Bone marrow (tissue), 2 donors: ENCODE data around the gene MID1.

Source experiments
- DNase-seq, 2 donors: peaks; one replicate each; lab custom pipeline; 2025; lab: John Stamatoyannopoulos, UW

Gene MID1, protein sequence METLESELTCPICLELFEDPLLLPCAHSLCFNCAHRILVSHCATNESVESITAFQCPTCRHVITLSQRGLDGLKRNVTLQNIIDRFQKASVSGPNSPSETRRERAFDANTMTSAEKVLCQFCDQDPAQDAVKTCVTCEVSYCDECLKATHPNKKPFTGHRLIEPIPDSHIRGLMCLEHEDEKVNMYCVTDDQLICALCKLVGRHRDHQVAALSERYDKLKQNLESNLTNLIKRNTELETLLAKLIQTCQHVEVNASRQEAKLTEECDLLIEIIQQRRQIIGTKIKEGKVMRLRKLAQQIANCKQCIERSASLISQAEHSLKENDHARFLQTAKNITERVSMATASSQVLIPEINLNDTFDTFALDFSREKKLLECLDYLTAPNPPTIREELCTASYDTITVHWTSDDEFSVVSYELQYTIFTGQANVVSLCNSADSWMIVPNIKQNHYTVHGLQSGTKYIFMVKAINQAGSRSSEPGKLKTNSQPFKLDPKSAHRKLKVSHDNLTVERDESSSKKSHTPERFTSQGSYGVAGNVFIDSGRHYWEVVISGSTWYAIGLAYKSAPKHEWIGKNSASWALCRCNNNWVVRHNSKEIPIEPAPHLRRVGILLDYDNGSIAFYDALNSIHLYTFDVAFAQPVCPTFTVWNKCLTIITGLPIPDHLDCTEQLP

DNA sequence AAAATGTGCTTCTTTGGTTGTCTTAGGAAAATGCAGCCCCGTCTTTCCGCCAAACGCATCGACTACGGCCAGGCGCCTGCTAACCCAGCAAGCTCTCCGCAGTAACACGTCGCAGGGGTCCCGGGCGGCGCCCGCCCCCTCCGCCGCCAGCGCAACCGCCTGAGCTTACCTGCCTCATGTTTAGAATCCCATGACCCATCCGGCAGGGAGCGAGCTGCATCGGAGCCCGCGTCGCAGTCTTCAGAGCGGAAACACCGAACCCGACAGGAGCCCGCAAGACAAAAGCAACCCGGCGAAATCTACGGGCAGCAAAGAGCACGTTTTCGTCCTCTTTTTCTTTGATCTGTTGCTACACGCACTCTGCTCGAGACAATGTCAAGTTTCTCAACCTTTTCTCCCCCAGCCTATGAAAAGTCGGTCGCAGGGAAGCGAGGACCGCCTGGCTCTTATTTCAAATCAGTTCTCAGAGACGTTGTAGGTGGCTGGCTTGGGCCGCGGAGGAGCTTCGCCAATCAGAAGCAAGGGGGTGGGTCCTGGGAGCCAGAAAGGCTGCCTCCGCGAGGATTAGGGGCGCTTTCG is at the start of gene MID1:
TSS of gene MID1 (minus strand) at position 465 of the 579 bp plus-strand sequence. CDS start 53,038 bp downstream, outside the sequence.
- DNase-seq: no peak

DNA sequence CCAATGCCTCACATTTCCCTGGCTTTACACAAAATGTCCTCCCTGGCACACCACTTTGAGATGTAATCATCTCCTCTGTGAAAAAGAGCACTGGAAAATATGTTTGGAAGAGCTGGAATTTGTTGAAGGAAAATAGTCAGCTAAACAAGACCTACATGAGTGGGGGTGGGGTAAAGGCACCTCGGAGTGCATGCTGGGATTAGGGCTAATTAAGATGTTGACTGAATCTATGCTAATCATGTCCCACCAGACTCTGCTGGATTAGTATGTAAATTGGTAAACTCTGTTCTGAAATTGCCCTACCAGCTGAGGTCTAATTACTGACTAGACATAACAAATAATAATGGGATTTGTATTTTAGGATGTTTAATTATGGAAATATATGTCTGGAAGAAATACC is 46.8 kb upstream of the MID1 start:
- no peak for DNase-seq

DNA sequence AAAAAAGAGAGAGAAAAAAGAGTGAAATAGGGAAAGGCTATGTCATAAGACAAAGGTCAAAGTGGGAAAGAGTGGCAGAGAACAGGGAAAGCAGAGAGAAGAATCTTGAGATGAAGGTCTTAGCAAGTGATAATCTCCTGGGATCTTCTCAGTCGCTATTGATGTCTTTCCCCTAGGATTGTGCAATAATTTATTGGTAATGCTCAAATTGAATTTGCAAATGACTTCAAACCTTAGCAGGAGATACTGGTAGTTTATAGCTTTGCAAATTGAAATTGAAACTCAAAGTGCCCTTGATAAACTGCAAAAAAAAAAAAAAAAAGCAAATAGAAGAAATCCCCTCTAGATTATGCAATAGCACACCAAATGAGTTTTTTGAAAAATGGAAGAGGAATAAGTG is 45.7 kb upstream of the MID1 start:
- no peak for DNase-seq

DNA sequence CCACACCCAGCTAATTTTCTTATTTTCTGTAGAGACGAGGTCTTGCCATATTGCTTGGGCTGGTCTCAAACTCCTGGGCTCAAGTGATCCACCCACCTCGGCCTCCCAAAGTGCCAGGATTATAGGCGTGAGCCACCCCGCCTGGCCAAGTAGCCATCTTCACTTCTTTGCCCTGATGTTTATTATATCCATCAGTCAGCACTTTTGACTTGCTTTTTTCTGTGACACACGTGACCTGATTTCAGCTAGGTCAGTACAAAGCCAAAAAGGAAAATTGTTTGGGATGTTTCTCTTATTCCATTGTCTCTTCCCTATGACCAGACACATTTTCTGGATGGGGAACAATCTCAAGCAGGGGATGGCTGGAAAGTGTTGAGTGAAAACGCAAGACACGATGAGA is 45.3 kb upstream of the MID1 start:
- DNase-seq: no peak

DNA sequence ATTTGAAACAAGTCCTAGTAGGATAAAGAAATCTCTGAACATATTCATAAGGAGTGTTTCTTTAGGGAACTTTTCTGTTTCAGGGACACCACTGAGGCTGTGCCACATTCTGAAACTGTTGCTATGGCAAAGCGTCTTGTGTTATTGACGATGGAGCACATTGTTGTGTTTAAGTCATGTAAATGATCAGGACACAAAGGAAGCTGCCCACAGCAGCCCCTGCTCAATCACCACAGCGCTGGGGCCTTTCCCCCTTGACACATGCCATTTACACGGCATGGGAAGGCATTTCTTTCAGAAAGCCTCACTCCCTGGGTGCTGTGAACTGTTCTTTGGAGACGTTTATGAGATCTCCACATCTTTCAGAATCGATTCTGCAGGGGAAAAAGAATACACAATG is 39.8 kb upstream of the MID1 start:
- DNase-seq: no peak

DNA sequence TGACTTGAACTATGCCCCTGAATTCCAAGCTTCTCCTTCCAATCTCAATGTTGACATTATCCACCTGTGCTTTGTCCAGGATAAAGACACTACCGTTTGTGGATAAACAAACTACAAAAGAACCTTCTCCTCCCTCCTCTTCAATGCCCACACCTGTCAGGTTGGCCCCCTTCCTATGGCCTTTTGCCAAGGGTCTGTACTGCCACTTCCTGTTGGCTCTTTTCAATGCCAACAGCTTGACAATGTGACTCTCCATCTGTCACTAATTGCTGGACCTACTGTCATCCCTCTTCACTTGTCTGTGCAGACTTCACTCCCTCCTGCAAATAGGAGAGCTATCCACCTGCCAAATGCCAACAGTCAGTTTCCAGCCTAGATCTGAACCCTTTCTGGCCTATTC is 35.8 kb upstream of the MID1 start:
- no peak for DNase-seq

DNA sequence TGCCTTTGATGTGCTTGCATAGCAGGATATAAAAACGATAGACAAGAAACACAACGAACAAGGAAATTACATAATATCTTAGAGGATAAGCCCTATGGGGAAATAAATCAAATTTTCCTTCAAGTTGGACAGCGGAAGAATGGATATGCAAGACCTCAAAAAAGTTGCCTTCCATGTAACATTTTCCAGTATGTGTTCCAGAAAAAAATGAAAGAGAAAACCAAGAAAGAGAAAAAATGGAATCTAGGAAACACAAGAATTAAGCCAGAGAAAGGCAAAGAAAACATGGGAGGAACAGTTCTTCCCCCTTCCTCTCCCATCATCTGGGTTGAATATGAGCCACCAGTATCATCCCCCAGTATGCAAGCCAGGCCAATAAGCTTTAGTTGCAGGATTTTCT is 34.6 kb upstream of the MID1 start:
- DNase-seq: no peak

DNA sequence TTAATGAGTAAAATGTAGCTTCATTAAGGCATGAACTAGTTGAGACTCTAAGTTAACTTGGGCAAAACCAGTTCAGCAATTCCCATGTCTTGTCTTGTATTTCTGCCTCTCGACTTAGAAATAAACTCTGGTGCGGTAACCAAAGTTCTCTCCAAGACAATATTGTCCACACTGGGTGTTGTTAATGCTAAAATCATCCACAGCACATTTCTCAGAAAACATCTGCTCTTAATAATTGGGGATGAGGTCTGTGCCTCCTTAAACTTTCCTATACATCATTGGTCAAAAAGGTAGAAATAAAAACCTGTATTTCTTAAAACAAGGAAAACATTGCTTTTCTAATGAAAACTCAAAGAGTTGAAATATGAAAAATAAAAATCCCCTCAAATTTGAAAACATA is 32.9 kb upstream of the MID1 start:
- DNase-seq: no peak

DNA sequence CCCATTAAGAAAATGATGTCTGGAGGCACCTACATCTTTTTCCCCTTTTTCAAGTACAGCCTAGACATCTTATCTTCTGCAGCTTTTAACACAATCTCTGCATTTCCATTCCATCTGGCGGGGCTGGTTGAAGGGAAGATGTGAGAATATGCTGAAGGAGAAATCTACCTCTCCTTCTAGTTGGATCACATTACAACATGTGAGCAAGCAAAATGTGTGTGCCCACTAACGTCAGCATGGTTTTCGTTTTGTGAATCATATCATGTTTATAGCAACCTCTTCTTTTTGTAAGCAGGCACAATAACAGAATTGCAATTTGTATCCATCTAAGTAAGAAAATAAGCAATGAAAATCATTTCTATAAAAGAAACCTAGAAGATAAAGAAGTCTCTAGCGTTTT is 28.9 kb upstream of the MID1 start:
- no peak for DNase-seq

DNA sequence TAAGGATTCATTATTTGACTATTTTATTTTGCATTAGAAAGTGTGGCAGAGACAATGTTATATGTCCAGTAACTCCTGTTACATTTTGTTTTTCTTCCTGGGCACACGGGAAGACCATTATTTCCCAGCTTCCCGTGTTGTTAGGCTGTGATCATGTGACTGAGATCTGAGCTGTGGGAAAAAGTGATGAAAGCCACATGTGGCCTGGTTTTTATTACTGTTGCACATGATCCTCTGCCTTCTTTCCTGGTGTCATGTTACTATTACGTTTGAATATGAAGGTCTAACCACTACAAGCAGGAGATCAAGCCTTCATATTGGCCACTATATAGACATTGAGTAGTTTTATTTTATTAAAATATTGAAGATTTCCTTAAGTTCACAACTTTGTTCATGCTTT is 28.2 kb upstream of the MID1 start:
- DNase-seq: no peak

DNA sequence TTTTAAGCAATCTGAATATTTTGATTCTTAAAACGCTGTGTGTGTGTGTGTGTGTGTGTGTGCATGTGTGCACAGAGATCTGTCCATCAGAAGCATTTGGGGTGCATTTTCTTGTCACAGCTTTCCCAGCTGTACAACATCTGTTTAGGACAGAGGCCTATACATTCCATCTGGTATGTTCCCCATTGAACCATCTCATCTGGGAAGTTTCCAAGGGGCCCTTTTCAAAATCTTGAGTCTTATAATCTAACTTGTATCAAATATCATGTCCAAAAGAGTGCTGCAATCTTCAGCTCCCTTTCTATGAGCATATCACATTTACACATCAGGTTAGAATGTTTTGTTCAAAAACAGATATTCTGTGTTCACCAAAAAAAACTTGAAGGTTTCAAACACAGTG is 16.5 kb upstream of the MID1 start:
- DNase-seq: no peak

DNA sequence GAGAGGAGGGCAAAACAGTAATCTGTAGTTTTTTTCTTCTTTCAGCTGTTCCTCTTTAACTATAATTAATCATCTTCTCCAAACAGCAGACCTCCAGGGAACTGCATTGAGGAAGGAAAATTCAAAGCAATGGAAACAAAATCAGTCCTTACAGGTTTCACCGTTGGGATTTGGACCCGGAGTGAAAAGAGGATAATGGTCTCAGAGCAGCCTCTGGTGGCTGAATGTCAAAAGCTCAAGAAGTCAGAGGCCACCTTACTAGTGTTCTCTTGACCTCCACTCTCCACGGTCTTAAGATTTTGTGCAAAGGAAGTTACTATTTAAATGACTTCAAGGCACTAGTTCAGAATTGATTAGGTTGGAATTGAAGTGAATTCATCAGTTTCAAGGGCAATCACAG is 16.0 kb upstream of the MID1 start:
- no peak for DNase-seq

DNA sequence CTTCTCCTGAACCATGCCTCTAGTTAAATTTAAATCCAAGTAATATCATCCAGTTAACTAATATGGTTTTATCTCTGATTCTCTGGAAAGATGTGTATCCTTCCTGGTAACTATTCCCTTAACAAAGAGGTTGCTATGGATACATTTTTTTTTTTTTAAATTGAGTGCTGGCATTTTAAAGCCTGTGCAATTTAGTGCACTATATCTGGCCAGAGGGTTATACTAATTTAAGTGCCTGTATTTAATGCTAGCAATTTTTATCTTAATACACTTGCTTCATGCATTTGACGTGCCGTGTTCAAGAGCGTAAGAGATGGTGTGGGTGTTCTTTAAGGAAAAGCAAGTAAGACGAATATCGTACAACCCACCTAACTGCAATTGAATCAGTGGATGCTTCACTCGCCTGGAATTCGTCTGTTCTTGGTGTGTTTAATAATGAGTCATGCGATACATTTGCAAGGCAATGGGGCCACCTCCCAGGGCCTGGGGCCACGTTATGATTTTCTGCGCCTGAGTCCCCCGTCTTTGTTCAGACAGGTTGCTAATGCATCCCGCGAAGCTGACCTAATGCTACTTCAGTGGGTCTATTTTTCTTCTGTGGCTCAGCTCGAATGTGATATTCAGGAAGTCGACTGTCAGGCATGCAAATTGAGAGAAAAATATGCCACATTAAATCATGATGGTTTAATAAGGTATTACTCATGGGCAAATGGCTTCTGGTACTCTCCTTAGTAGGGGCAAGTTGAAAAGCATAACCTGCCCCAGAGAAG is 14.2 kb upstream of the MID1 start:
- no peak for DNase-seq

DNA sequence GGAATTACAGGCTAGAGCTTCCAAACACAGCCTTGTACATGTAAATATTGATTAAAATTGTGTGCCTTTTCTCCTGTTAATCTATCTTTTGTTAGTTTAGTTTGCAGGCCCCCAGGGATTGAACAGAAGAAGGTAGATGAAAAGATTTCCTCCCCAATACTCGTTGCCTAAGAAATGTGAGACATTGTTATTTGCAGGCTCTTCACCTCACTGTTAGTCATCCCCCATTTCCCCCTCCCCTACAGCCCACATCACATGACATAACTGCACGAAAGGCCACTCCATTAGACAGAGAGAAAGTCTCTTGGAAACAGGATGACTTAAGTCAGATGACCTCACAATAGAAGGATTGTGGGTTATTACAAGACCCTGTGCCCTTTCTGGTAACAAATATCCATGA is 13.3 kb upstream of the MID1 start:
- no peak for DNase-seq

DNA sequence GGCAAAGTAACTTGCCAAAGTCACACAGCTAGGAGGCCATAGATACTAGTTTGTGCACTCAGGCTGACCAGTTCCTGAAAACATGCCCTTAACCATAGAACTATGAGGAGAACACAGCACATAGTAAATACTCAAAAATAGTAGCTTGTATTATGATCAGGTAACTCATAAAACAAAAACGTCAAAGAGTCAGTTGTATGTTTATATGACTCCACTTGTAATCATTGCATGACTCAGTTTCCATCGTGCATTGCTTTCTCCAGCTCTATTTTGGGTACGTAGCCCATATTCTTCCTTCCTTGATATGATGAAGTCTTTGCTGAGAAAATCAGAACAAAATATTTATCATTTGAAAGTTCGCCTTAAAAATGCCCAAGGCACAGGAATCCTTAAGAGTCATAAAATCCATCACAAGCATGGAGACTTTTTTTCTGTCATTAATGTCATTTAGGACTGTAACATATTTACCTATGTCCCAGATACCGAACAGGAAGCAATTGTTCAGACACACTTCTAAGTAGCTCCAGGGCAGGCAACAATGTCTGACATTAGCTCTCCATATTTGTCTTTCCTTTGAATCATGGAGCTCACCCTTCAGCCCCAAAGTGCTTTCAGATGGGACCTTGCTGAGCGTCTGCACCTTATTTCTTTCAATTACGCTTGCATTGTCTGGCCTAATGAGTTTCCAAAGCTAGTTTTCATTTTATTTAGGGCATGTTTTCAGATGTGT is 11.2 kb upstream of the MID1 start:
- no peak for DNase-seq

DNA sequence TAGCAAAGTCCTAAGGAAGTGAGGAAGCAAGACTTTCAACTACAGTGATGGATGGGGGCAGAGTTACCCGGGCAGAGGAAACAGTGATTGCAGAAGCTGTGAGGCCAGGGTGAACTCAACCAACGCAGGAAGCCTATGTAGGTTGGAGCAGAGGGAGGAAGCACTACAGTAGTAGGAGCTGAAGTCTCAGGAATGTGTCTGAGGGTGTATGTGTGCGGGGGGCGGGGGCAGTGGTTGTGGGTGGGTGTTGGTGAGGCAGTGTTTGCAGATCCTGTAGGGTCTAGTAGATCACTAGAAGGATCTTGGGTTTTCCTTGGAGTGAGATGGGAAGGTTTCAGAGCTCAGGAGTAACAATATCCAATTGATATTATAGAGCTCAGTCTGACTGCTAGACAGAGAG is 9.9 kb upstream of the MID1 start:
- DNase-seq: no peak

DNA sequence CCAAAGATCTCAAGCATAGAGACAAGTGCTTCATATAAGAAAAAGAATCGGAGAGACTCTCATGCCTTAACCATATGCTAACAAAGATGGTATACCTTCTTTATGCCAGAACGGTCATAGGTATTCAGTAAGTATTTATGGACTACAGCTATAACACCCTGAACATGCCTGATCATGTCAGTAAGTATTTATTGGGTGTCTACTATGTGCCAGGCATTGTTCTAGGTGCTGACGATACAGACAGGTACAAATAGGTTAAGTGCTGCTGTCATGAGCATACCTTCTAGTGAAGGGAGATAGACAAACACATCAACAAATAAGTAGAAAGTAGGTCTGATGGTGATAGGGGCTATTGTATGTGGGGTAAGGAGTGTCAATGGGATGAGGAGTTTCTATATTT is 9.5 kb upstream of the MID1 start:
- no peak for DNase-seq

DNA sequence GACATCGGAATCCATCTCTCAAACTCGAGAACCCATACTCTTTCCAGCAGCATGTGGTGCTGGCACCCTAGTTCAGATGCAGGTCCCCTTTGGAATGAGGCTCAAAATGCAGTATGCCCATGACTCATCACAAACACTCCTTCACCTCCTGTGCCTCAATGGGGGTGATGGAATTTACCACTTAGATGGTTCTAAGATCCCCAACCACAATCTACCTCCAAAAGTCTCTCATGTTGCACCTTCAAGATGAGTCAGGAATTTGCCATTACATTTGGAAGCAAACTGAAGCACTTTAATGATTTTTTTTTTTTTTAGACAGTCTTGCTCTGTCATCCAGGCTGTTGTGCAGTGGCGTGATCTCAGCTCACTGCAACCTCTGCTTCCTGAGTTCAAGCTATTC is 8.5 kb upstream of the MID1 start:
- DNase-seq: no peak

DNA sequence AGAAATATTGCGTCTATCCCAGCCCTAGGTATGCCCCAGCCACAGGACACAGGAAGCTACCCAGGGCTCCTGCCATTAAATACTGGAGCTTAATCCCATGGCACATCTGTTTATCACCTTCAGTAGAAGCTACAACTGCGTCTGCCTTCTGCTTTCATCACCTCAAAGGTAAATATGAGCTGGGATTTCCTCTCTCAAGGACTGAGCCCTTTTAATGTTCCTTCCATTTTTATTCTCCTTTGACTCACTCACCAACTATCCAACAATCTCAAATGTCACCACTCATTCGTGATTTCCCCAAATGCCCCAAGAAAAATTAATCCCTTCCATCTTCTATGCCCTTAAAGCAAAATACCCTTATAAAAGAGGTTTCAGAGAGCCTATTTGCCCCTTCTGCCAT is 1.8 kb upstream of the MID1 start:
- DNase-seq: no peak

DNA sequence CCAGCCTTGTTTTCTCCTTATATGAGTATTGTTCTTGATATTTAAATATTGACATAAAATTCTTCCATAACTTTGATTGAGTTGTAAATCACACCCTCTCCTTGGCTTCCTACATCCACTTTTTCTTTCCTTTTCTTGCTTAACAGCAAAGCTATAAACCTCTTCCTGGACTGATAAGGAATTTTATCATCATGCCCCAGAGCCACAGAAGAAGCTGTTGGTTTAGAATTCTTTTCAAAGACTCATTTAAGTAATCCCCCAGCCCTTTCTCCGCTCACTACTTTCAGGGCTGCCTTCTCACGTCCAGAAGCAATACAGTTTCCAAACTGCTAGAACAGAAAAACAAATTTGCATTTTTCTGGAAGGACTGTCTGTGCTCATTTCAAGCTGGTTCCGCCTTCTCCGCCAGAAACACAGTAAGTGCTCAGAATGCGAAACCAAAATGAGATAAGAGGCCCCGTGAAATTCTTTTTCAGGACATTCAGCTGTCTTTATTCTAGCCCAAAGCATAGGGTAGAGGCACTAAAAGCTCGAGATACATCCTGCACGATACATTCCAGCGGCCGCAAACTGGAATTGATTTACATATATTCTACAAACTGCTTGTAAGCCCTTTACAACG is 849 bp downstream of the MID1 start:
- no peak for DNase-seq

DNA sequence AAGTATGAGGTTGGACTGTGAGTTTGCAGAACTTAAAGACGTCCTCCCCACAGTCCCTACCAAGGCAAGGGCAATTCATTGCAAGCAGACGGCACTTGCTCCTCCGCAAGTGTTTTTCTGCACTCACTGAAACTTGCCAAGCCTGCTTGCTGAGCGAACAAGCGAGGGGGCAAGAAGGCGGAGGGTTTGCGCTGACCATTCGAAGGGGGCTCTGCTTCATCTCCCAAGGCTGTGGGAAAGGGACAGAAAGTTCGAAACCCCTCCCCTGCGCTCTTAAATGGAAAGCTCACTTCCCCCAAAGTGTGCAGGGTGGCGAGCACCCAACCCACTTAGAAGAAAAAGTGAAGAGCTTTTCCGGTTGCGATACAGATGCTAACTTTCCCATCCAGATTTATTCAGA is 1.4 kb downstream of the MID1 start:
- no peak for DNase-seq

DNA sequence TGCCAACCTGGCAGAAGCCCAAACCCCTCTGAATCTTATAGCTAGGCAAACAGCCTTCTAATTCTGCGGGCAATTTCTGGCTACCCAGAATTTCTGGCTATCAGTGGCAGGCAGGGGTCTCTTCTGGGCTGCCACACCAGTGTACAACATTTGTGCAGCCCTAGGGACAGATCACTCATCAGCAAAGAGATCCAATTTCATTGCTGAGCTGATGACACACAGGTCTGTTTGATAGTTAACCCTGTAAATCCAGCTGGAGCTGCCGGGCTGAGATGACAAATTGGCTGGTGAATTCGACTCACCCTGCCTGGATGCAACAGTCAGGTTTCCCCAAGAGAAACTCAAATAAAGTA is 2.4 kb downstream of the MID1 start:
- DNase-seq: no peak
